Fibroblast of villous mesenchyme (primary cell): ENCODE measurements around the gene KMT5B. TPM values are rescaled to one million over a fixed set of nuclear protein-coding genes. Genes with fewer than 3 reads are reported as not detected.

Experiments used
- DNase-seq: peaks from one replicate; pipeline ENCODE4 v3.0.0-alpha.2; 2010; ENCODE audit warnings: low read depth
- H3K4me3 ChIP-seq: 2 replicates; pipeline ENCODE4 v1.5.1; 2011; ENCODE audit warnings: low read depth, mild to moderate bottlenecking, low read length
- CTCF ChIP-seq: IDR thresholded peaks from 2 replicates; pipeline ENCODE4 v1.5.1; 2012; ENCODE audit warnings: low read depth, mild to moderate bottlenecking, low read length; ENCODE audit not compliant: insufficient read depth
- total RNA-seq: library from RNA; depleted of rRNA; stranded (reverse); fragments of >200 nt; gene quantifications from 2 replicates; pipeline ENCODE4 v1.2.3, GENCODE V29; 2012

The KMT5B gene
- total RNA-seq, 1 donor: 29.4 TPM

GRCh38 chr11:68133761-68134160 lies 79.3 kb downstream of the KMT5B start:
- DNase-seq: no peak
- no peak overlapping the region for H3K4me3 ChIP-seq
- no peak for TF ChIP-seq CTCF

GRCh38 chr11:68130121-68130520 lies 83.0 kb downstream of the KMT5B start:
- H3K4me3 ChIP-seq: no peak overlapping the region
- no peak for DNase-seq
- TF ChIP-seq CTCF: no peak

GRCh38 chr11:68128682-68129327 lies 84.3 kb downstream of the KMT5B start:
- DNase-seq: peak; percentile 94
- no peak for TF ChIP-seq CTCF
- H3K4me3 ChIP-seq: peak overlapping the region; percentile 50

- no peak for TF ChIP-seq CTCF
- DNase-seq: peak; percentile 86
- peak overlapping the region; percentile 50 for H3K4me3 ChIP-seq
These were observed 85.1 kb downstream of the KMT5B start for GRCh38 chr11:68127714-68128681.

GRCh38 chr11:68125164-68125563 lies 87.9 kb downstream of the KMT5B start:
- DNase-seq: no peak
- TF ChIP-seq CTCF: no peak
- H3K4me3 ChIP-seq: no peak overlapping the region

GRCh38 chr11:68122936-68123539 lies 90.1 kb downstream of the KMT5B start:
- peak; percentile 61 for DNase-seq
- TF ChIP-seq CTCF: no peak
- no peak overlapping the region for H3K4me3 ChIP-seq
